ENCODE results near the gene NOD2. TPM values are rescaled to one million over a fixed set of nuclear protein-coding genes. Genes with fewer than 3 reads are reported as not detected.

Gene NOD2
- total RNA-seq, 4 donors from 2014 or later, result 1.5 to 5.6 (median 1.9) TPM; not detected in 1

GRCh38 chr16:50657241-50657640 lies 36.2 kb upstream of the NOD2 start:
- no peaks in the 10 kb centered on the region for H3K27me3 ChIP-seq
- TF ChIP-seq CTCF (IDR thresholded peaks at IDR 0.05) (no peak), POLR2A (IDR thresholded peaks at IDR 0.05) (no peak)
- intact Hi-C loops (cut with DNase I; ENCODE audit: low total_unique reads), result no loop called here

GRCh38 chr16:50659806-50660205 lies 33.6 kb upstream of the NOD2 start:
- no peak overlapping the region for H3K27ac ChIP-seq
- no peak for DNase-seq
- no peaks in the 10 kb centered on the region for H3K27me3 ChIP-seq
- no peak overlapping the region for H3K4me3 ChIP-seq
- H3K36me3 ChIP-seq, result no peaks in the 10 kb centered on the region
- no peak for TF ChIP-seq CTCF (IDR thresholded peaks at IDR 0.05)
- no peak for TF ChIP-seq POLR2A (IDR thresholded peaks at IDR 0.05)
- H3K4me1 ChIP-seq, result no peaks in the 10 kb centered on the region
- intact Hi-C loops (cut with DNase I; ENCODE audit: low total_unique reads), result no loop called here
- H3K9me3 ChIP-seq, result no peaks in the 10 kb centered on the region

More at GRCh38 chr16:50657241-50657640, 36.2 kb upstream of the NOD2 start:
- Histone ChIP-seq H3K9me3 (no peaks in the 10 kb centered on the region), H3K4me3 (no peak overlapping the region), H3K27ac (no peak overlapping the region), H3K4me1 (no peaks in the 10 kb centered on the region), H3K36me3 (no peaks in the 10 kb centered on the region)
- no peak for DNase-seq

- Histone ChIP-seq H3K9me3 (no peaks in the 10 kb centered on the region), H3K27ac (no peak overlapping the region), H3K4me3 (no peak overlapping the region), H3K4me1 (no peaks in the 10 kb centered on the region), H3K36me3 (no peaks in the 10 kb centered on the region), H3K27me3 (no peaks in the 10 kb centered on the region)
- intact Hi-C loops (cut with DNase I; ENCODE audit: low total_unique reads), result no loop called here
- no peak for TF ChIP-seq CTCF (IDR thresholded peaks at IDR 0.05)
- TF ChIP-seq POLR2A (IDR thresholded peaks at IDR 0.05), result no peak
- DNase-seq, result no peak
These were observed 31.0 kb upstream of the NOD2 start for GRCh38 chr16:50662306-50662940.

- TF ChIP-seq CTCF (IDR thresholded peaks at IDR 0.05) (no peak), POLR2A (IDR thresholded peaks at IDR 0.05) (no peak)
- intact Hi-C loops (cut with DNase I; ENCODE audit: low total_unique reads), result no loop called here
- H3K27me3 ChIP-seq, result no peaks in the 10 kb centered on the region
These were observed 29.1 kb upstream of the NOD2 start for GRCh38 chr16:50664270-50664669.

GRCh38 chr16:50665128-50665878 lies 28.1 kb upstream of the NOD2 start:
- no peaks in the 10 kb centered on the region for H3K27me3 ChIP-seq
- H3K27ac ChIP-seq, result peak overlapping the region; percentile 52 to 62
- intact Hi-C loops (cut with DNase I; ENCODE audit: low total_unique reads), result no loop called here
- H3K36me3 ChIP-seq, result no peaks in the 10 kb centered on the region
- DNase-seq, result peak; percentile 75 to 85
- H3K4me1 ChIP-seq, result no peaks in the 10 kb centered on the region
- H3K9me3 ChIP-seq, result no peaks in the 10 kb centered on the region
- H3K4me3 ChIP-seq, result peak overlapping the region; percentile 26 to 39
- TF ChIP-seq POLR2A (IDR thresholded peaks at IDR 0.05) (no peak), CTCF (IDR thresholded peaks at IDR 0.05) (peak; percentile 84 to 93 (median 88))

More at GRCh38 chr16:50664270-50664669, 29.1 kb upstream of the NOD2 start:
- Histone ChIP-seq H3K9me3 (no peaks in the 10 kb centered on the region), H3K36me3 (no peaks in the 10 kb centered on the region), H3K4me3 (no peak overlapping the region), H3K4me1 (no peaks in the 10 kb centered on the region), H3K27ac (no peak overlapping the region)
- no peak for DNase-seq

All from uterus (tissue), 4 donors.